CD4-positive, alpha-beta T cell (primary cell): Measurements from ENCODE around the gene DEFB113. TPM values are rescaled to one million over a fixed set of nuclear protein-coding genes. Genes with fewer than 3 reads are reported as not detected.

Experiments
- ATAC-seq: fragments of 200-7000 bp; cut with Tn5 transposase; one replicate; pipeline ENCODE4 v1.10.0; 2022; ENCODE audit warnings: mild to moderate bottlenecking; ENCODE audit not compliant: poor library complexity
- CTCF ChIA-PET: fragments of 350-600 bp; sonication (Branson Sonifier 250); formaldehyde crosslinking; loops from one replicate; lab custom pipeline; 2021; ENCODE audit warnings: antibody characterized with exemption, inconsistent platforms; lab: Charles Lee
- POLR2A ChIA-PET: fragments of 350-600 bp; sonication (Branson Sonifier 250); formaldehyde crosslinking; loops from one replicate; lab custom pipeline; 2021; ENCODE audit warnings: antibody characterized with exemption, inconsistent platforms; lab: Charles Lee
- DNase-seq, 14 experiments: peaks; one replicate each; pipeline ENCODE4 v3.0.0-alpha.2; 2013 to 2020; ENCODE audit warnings: mixed read lengths in 2 of 14
- H3K27ac ChIP-seq, 2 donors: one replicate each; pipeline versions ENCODE4 v1.5.1 to v1.7.0; 2013; ENCODE audit warnings: low read length in 2 of 2, low read depth in 1 of 2, mild to moderate bottlenecking in 1 of 2
- H3K27me3 ChIP-seq, 2 experiments: 1 replicate in 1 of 2; 2 replicates in 1 of 2; pipeline versions ENCODE4 v1.6.1 to v1.7.0; 2013; ENCODE audit warnings: low read length in 2 of 2, control low read depth in 1 of 2, mild to moderate bottlenecking in 1 of 2, moderate library complexity in 1 of 2; ENCODE audit not compliant: insufficient read depth in 2 of 2, control insufficient read depth in 1 of 2
- H3K36me3 ChIP-seq: one replicate; pipeline ENCODE4 v1.6.1; 2013; ENCODE audit warnings: low read length, control low read depth; ENCODE audit not compliant: insufficient read depth
- H3K4me1 ChIP-seq: one replicate; pipeline ENCODE4 v1.6.1; 2013; ENCODE audit warnings: low read length, control low read depth; ENCODE audit not compliant: insufficient read depth
- H3K4me3 ChIP-seq: one replicate; pipeline ENCODE4 v1.5.1; 2013; ENCODE audit warnings: mild to moderate bottlenecking, low read length, moderate library complexity
- H3K9me3 ChIP-seq, 2 experiments: 1 replicate in 1 of 2; 2 replicates in 1 of 2; pipeline versions ENCODE4 v1.6.1 to v1.7.0; 2013; ENCODE audit warnings: low read length in 2 of 2, mild to moderate bottlenecking in 2 of 2, control low read depth in 1 of 2, moderate library complexity in 1 of 2; ENCODE audit not compliant: control insufficient read depth in 1 of 2, insufficient read depth in 1 of 2
- H3K27ac Mint-ChIP-seq: one replicate; pipeline ENCODE4 v1.8.0; 2020; ENCODE audit warnings: mixed read lengths
- H3K27me3 Mint-ChIP-seq: one replicate; pipeline ENCODE4 v1.8.0; 2021; ENCODE audit warnings: mixed read lengths
- H3K36me3 Mint-ChIP-seq: one replicate; pipeline ENCODE4 v1.8.0; 2021; ENCODE audit warnings: low read depth, mixed read lengths
- H3K4me1 Mint-ChIP-seq: one replicate; pipeline ENCODE4 v1.8.0; 2021; ENCODE audit warnings: low read depth, mixed read lengths
- H3K4me3 Mint-ChIP-seq: one replicate; pipeline ENCODE4 v1.8.0; 2020; ENCODE audit warnings: mild to moderate bottlenecking, mixed read lengths
- H3K9me3 Mint-ChIP-seq: one replicate; pipeline ENCODE4 v1.8.0; 2020; ENCODE audit warnings: mixed read lengths
- CTCF ChIP-seq: fragments of 200-600 bp; IDR thresholded peaks from one replicate; pipeline ENCODE4 v1.8.0; 2022; ENCODE audit warnings: antibody characterized with exemption, mild to moderate bottlenecking
- intact Hi-C, 2 experiments: fragments of 100-400 bp; cut with DNase I in 1 of 2; cut with micrococcal nuclease in 1 of 2; formaldehyde crosslinking; loops; one replicate each; pipeline versions ENCODE4 v1.15.1 to v1.9.0; 2023 to 2025; cut with DNase I, micrococcal nuclease
- polyA plus RNA-seq, 2 donors: library from polyadenylated mRNA; unstranded; fragments of 120-200 nt; gene quantifications; one replicate each; pipeline ENCODE4 v1.2.1, GENCODE V29; 2013
- total RNA-seq, 174 experiments: library from RNA in 2 of 174; stranded (reverse) in 2 of 174; gene quantifications; one replicate each; pipeline ENCODE4 v1.2.3 and lab custom pipeline; 2021 to 2026

Gene DEFB113
- total RNA-seq = not detected
- not detected for polyA plus RNA-seq (2013, experiment 1 of 2)
- polyA plus RNA-seq (2013, experiment 2 of 2) = not detected
- 0 reads per million in 172 experiments for total RNA-seq (lab: John Stamatoyannopoulos, UW)

GRCh38 chr6:49969605-49970004 is at the start of gene DEFB113:
Gene DEFB113, minus strand, starts transcription at chr6:49969625. Its CDS starts 0 bp downstream, at chr6:49969625.
- POLR2A ChIA-PET = no interaction called here
- no peak within 1 kb of the TSS for H3K27ac Mint-ChIP-seq
- no peak for TF ChIP-seq CTCF
- no peak within 1 kb of the TSS for H3K4me3 ChIP-seq
- no peaks in the 10 kb centered on the region for H3K4me1 ChIP-seq
- H3K36me3 ChIP-seq = no peaks in the 10 kb centered on the region
- H3K9me3 ChIP-seq = no peaks in the 10 kb centered on the region
- H3K27me3 Mint-ChIP-seq = no peaks in the 10 kb centered on the region
- ATAC-seq = no peak
- H3K9me3 Mint-ChIP-seq = no peaks in the 10 kb centered on the region
- H3K27ac ChIP-seq = no peak within 1 kb of the TSS
- no peaks in the 10 kb centered on the region for H3K4me1 Mint-ChIP-seq
- no peak for DNase-seq
- no peaks in the 10 kb centered on the region for H3K36me3 Mint-ChIP-seq
- no peaks in the 10 kb centered on the region for H3K27me3 ChIP-seq
- no peak within 1 kb of the TSS for H3K4me3 Mint-ChIP-seq
- intact Hi-C loops = no loop called here
- CTCF ChIA-PET = no interaction called here

- Mint-ChIP-seq H3K9me3 (peaks cover 1% of the 10 kb centered on the region), H3K4me1 (no peaks in the 10 kb centered on the region), H3K27ac (no peak overlapping the region), H3K4me3 (no peak overlapping the region), H3K27me3 (no peaks in the 10 kb centered on the region), H3K36me3 (no peaks in the 10 kb centered on the region)
- H3K4me1 ChIP-seq = no peaks in the 10 kb centered on the region
- H3K36me3 ChIP-seq = no peaks in the 10 kb centered on the region
- no peaks in the 10 kb centered on the region for H3K27me3 ChIP-seq
- ATAC-seq (no peak), DNase-seq (no peak)
- CTCF ChIA-PET = no interaction called here
- TF ChIP-seq CTCF = no peak
- intact Hi-C loops = no loop called here
- H3K9me3 ChIP-seq = no peaks in the 10 kb centered on the region
- no peak overlapping the region for H3K4me3 ChIP-seq
- POLR2A ChIA-PET = no interaction called here
- no peak overlapping the region for H3K27ac ChIP-seq
These were observed 38.4 kb upstream of the DEFB113 start for GRCh38 chr6:50007819-50008218.

GRCh38 chr6:50003139-50003538 is 33.7 kb upstream of the DEFB113 start:
- no peak for DNase-seq
- Histone ChIP-seq H3K27ac (no peak overlapping the region), H3K36me3 (no peaks in the 10 kb centered on the region), H3K9me3 (no peaks in the 10 kb centered on the region), H3K4me3 (no peak overlapping the region), H3K4me1 (no peaks in the 10 kb centered on the region), H3K27me3 (no peaks in the 10 kb centered on the region)
- no peaks in the 10 kb centered on the region for H3K27me3 Mint-ChIP-seq
- TF ChIP-seq CTCF = no peak
- no peak for ATAC-seq
- CTCF ChIA-PET = no interaction called here
- H3K36me3 Mint-ChIP-seq = no peaks in the 10 kb centered on the region
- H3K4me3 Mint-ChIP-seq = no peak overlapping the region
- no peak overlapping the region for H3K27ac Mint-ChIP-seq
- H3K9me3 Mint-ChIP-seq = peaks cover 4% of the 10 kb centered on the region
- intact Hi-C loops = no loop called here
- no peaks in the 10 kb centered on the region for H3K4me1 Mint-ChIP-seq
- POLR2A ChIA-PET = no interaction called here
